Neural progenitor cell (in vitro differentiated cells): Measurements from ENCODE around the gene PEMT. TPM values are rescaled to one million over a fixed set of nuclear protein-coding genes. Genes with fewer than 3 reads are reported as not detected.
A peak's percentile ranks its signal among the peaks of the same experiment; 100 is the strongest.

Source experiments
- DNase-seq: peaks from one replicate; pipeline ENCODE4 v3.0.0-alpha.2; 2016; ENCODE audit warnings: low spot score
- H2AFZ ChIP-seq: fragments of 200-600 bp; sonication (generic); replicated peaks from 2 replicates; pipeline ENCODE4 v1.6.1; 2016; ENCODE audit warnings: antibody characterized with exemption
- H3F3A ChIP-seq: fragments of 200-600 bp; sonication (generic); 2 replicates; pipeline ENCODE4 v1.6.1; 2016; ENCODE audit warnings: antibody characterized with exemption, low read depth
- H3K27ac ChIP-seq: fragments of 200-600 bp; sonication (generic); 2 replicates; pipeline ENCODE4 v1.5.1; 2016; ENCODE audit warnings: mild to moderate bottlenecking
- H3K27me3 ChIP-seq: fragments of 200-600 bp; sonication (generic); 2 replicates; pipeline ENCODE4 v1.6.1; 2016; ENCODE audit warnings: mild to moderate bottlenecking, moderate library complexity
- H3K36me3 ChIP-seq: fragments of 200-600 bp; sonication (generic); 2 replicates; pipeline ENCODE4 v1.5.1; 2016
- H3K4me1 ChIP-seq: fragments of 200-600 bp; sonication (generic); 2 replicates; pipeline ENCODE4 v1.6.1; 2016; ENCODE audit warnings: mixed run types
- H3K4me2 ChIP-seq: fragments of 200-600 bp; sonication (generic); 2 replicates; pipeline ENCODE4 v1.6.1; 2016
- H3K4me3 ChIP-seq: fragments of 200-600 bp; sonication (generic); 2 replicates; pipeline ENCODE4 v1.5.1; 2016
- H3K79me2 ChIP-seq: fragments of 200-600 bp; sonication (generic); 2 replicates; pipeline ENCODE4 v1.6.1; 2016; ENCODE audit warnings: low read depth
- H3K9ac ChIP-seq: fragments of 200-600 bp; sonication (generic); 2 replicates; pipeline ENCODE4 v1.6.1; 2016
- H3K9me3 ChIP-seq: fragments of 200-600 bp; sonication (generic); 2 replicates; pipeline ENCODE4 v1.5.1; 2016; ENCODE audit warnings: low read depth
- H4K20me1 ChIP-seq: fragments of 200-600 bp; sonication (generic); 2 replicates; pipeline ENCODE4 v1.6.1; 2016; ENCODE audit warnings: low read depth
- H3K27ac Mint-ChIP-seq: 3 replicates; pipeline ENCODE4 v1.8.0; 2021; ENCODE audit warnings: mixed read lengths
- H3K27me3 Mint-ChIP-seq: 2 replicates; pipeline ENCODE4 v1.8.0; 2022; ENCODE audit warnings: low read depth, mild to moderate bottlenecking, inconsistent platforms, moderate library complexity, mixed read lengths; ENCODE audit not compliant: insufficient read depth
- H3K36me3 Mint-ChIP-seq: 3 replicates; pipeline ENCODE4 v1.8.0; 2021; ENCODE audit warnings: mixed read lengths
- H3K4me1 Mint-ChIP-seq: 3 replicates; pipeline ENCODE4 v1.8.0; 2021; ENCODE audit warnings: mixed read lengths
- H3K4me3 Mint-ChIP-seq: 3 replicates; pipeline ENCODE4 v1.8.0; 2021; ENCODE audit warnings: mild to moderate bottlenecking, moderate library complexity, mixed read lengths
- H3K9me3 Mint-ChIP-seq: 3 replicates; pipeline ENCODE4 v1.8.0; 2020; ENCODE audit warnings: mixed read lengths
- CTCF ChIP-seq: fragments of 200-600 bp; sonication (generic); IDR thresholded peaks from 2 replicates; pipeline ENCODE4 v1.5.1; 2017; ENCODE audit warnings: antibody characterized with exemption, mild to moderate bottlenecking
- EZH2 ChIP-seq: fragments of 200-600 bp; sonication (generic); IDR thresholded peaks from 2 replicates; pipeline ENCODE4 v1.6.1; 2017; ENCODE audit warnings: antibody characterized with exemption, mild to moderate bottlenecking, moderate library complexity
- EZH2phosphoT487 ChIP-seq: fragments of 200-600 bp; sonication (generic); IDR thresholded peaks from 2 replicates; pipeline ENCODE4 v1.6.1; 2017; ENCODE audit warnings: antibody characterized with exemption
- total RNA-seq: library from RNA; depleted of rRNA; stranded (reverse); fragments of >200 nt; gene quantifications from 2 replicates; pipeline ENCODE4 v1.2.3, GENCODE V29; 2015; ENCODE audit warnings: low replicate concordance

PEMT gene
- total RNA-seq, 1 donor from 2014 or later, result 17.7 TPM

- peak overlapping the region; percentile 23 for H3K4me2 ChIP-seq
- Mint-ChIP-seq H3K36me3 (no peaks in the 10 kb centered on the region), H3K27me3 (no peaks in the 10 kb centered on the region), H3K4me3 (peak overlapping the region; percentile 43), H3K27ac (peak overlapping the region; percentile 0), H3K9me3 (no peaks in the 10 kb centered on the region), H3K4me1 (peaks cover 20% of the 10 kb centered on the region)
- H3F3A ChIP-seq, result no peaks in the 10 kb centered on the region
- no peak overlapping the region for H2AFZ ChIP-seq
- H3K4me1 ChIP-seq, result peaks cover 5% of the 10 kb centered on the region
- no peaks in the 10 kb centered on the region for H4K20me1 ChIP-seq
- TF ChIP-seq EZH2 (no peak), EZH2phosphoT487 (no peak), CTCF (no peak)
- no peak overlapping the region for H3K9ac ChIP-seq
- no peaks in the 10 kb centered on the region for H3K36me3 ChIP-seq
- no peak overlapping the region for H3K27ac ChIP-seq
- H3K79me2 ChIP-seq, result no peaks in the 10 kb centered on the region
- no peak for DNase-seq
- no peaks in the 10 kb centered on the region for H3K27me3 ChIP-seq
- H3K4me3 ChIP-seq, result no peak overlapping the region
- H3K9me3 ChIP-seq, result no peaks in the 10 kb centered on the region
Observed at GRCh38 chr17:17503566-17504130, 87.9 kb downstream of the PEMT start.

GRCh38 chr17:17502741-17503565, 88.6 kb downstream of the PEMT start:
- Mint-ChIP-seq H3K9me3 (no peaks in the 10 kb centered on the region), H3K27ac (peak overlapping the region; percentile 0), H3K4me1 (peaks cover 20% of the 10 kb centered on the region), H3K27me3 (no peaks in the 10 kb centered on the region), H3K36me3 (no peaks in the 10 kb centered on the region), H3K4me3 (peak overlapping the region; percentile 27)
- TF ChIP-seq EZH2 (no peak), CTCF (no peak), EZH2phosphoT487 (no peak)
- Histone ChIP-seq H3F3A (no peaks in the 10 kb centered on the region), H3K36me3 (no peaks in the 10 kb centered on the region), H3K4me1 (peaks cover 5% of the 10 kb centered on the region), H3K27ac (no peak overlapping the region), H3K79me2 (no peaks in the 10 kb centered on the region), H3K4me3 (no peak overlapping the region), H3K27me3 (no peaks in the 10 kb centered on the region), H3K4me2 (no peak overlapping the region), H4K20me1 (no peaks in the 10 kb centered on the region), H3K9me3 (no peaks in the 10 kb centered on the region), H3K9ac (no peak overlapping the region), H2AFZ (no peak overlapping the region)
- no peak for DNase-seq

- Histone ChIP-seq H3K9ac (no peak overlapping the region), H3F3A (no peaks in the 10 kb centered on the region), H3K36me3 (no peaks in the 10 kb centered on the region), H3K4me1 (peaks cover 9% of the 10 kb centered on the region), H3K27me3 (peaks cover 10% of the 10 kb centered on the region), H3K9me3 (no peaks in the 10 kb centered on the region), H3K4me3 (no peak overlapping the region), H3K4me2 (no peak overlapping the region), H2AFZ (no peak overlapping the region), H3K27ac (no peak overlapping the region), H3K79me2 (no peaks in the 10 kb centered on the region), H4K20me1 (no peaks in the 10 kb centered on the region)
- peak; percentile 59 for DNase-seq
- TF ChIP-seq CTCF (peak; percentile 51), EZH2 (no peak)
- no peaks in the 10 kb centered on the region for H3K36me3 Mint-ChIP-seq
- H3K4me1 Mint-ChIP-seq, result peaks cover 23% of the 10 kb centered on the region
- H3K9me3 Mint-ChIP-seq, result no peaks in the 10 kb centered on the region
- H3K4me3 Mint-ChIP-seq, result no peak overlapping the region
- H3K27ac Mint-ChIP-seq, result no peak overlapping the region
- H3K27me3 Mint-ChIP-seq, result no peaks in the 10 kb centered on the region
Observed at GRCh38 chr17:17500999-17501605, 90.4 kb downstream of the PEMT start.
